CD14-positive monocyte (primary cell): Measurements from ENCODE around the gene PLAAT4. TPM values are rescaled to one million over a fixed set of nuclear protein-coding genes. Genes with fewer than 3 reads are reported as not detected.

Experiments used
- DNase-seq, 3 donors: peaks; one replicate each; pipeline ENCODE4 v3.0.0-alpha.2; 2011 to 2022
- H2AFZ ChIP-seq: 2 replicates; pipeline ENCODE4 v1.6.0; 2012; ENCODE audit warnings: mild to moderate bottlenecking, low read depth, low read length, inconsistent platforms; ENCODE audit not compliant: insufficient read depth, poor library complexity, severe bottlenecking
- H3K27ac ChIP-seq, 2 donors: 1 replicate in 1 of 2; 2 replicates in 1 of 2; pipeline ENCODE4 v1.5.1; 2012 to 2013; ENCODE audit warnings: low read length in 2 of 2, control low read depth in 1 of 2, inconsistent platforms in 1 of 2, low read depth in 1 of 2, mild to moderate bottlenecking in 1 of 2
- H3K27me3 ChIP-seq, 2 donors: one replicate each; pipeline versions ENCODE4 v1.6.0 to v1.6.1; 2011 to 2013; ENCODE audit warnings: low read length in 2 of 2; ENCODE audit not compliant: control insufficient read depth in 2 of 2, insufficient read depth in 2 of 2
- H3K36me3 ChIP-seq, 2 donors: replicated peaks in 1 of 2; 1 replicate in 1 of 2; 2 replicates in 1 of 2; pipeline versions ENCODE4 v1.5.1 to v1.6.1; 2012 to 2013; ENCODE audit warnings: low read length in 2 of 2, control low read depth in 1 of 2, inconsistent platforms in 1 of 2, mild to moderate bottlenecking in 1 of 2; ENCODE audit not compliant: insufficient read depth in 2 of 2, control insufficient read depth in 1 of 2
- H3K4me1 ChIP-seq, 2 donors: 1 replicate in 1 of 2; 2 replicates in 1 of 2; pipeline versions ENCODE4 v1.5.1 to v1.6.1; 2012 to 2013; ENCODE audit warnings: low read length in 2 of 2, control low read depth in 1 of 2, inconsistent platforms in 1 of 2, mild to moderate bottlenecking in 1 of 2, moderate library complexity in 1 of 2; ENCODE audit not compliant: insufficient read depth in 2 of 2, control insufficient read depth in 1 of 2
- H3K4me2 ChIP-seq: replicated peaks from 2 replicates; pipeline ENCODE3; 2012; ENCODE audit warnings: low read length, moderate library complexity, mild to moderate bottlenecking; ENCODE audit not compliant: poor library complexity, severe bottlenecking; ENCODE audit errors: extremely low read depth
- H3K4me3 ChIP-seq, 3 experiments: fragments of 200-600 bp in 1 of 3; sonication (generic) in 1 of 3; replicated peaks in 1 of 3; 1 replicate in 2 of 3; 2 replicates in 1 of 3; pipeline ENCODE4 v1.5.1; 2011 to 2013; ENCODE audit warnings: low read length in 3 of 3, mild to moderate bottlenecking in 3 of 3, control low read depth in 2 of 3, low read depth in 2 of 3, inconsistent platforms in 1 of 3, moderate library complexity in 1 of 3
- H3K79me2 ChIP-seq: 2 replicates; pipeline ENCODE4 v1.6.0; 2012; ENCODE audit warnings: mild to moderate bottlenecking, control low read depth, inconsistent platforms, low read length, moderate library complexity; ENCODE audit not compliant: insufficient read depth
- H3K9ac ChIP-seq: 2 replicates; pipeline ENCODE4 v1.6.0; 2017; ENCODE audit warnings: low read length, mild to moderate bottlenecking; ENCODE audit not compliant: insufficient read depth, poor library complexity, severe bottlenecking
- H3K9me3 ChIP-seq, 2 donors: replicated peaks in 1 of 2; 1 replicate in 1 of 2; 2 replicates in 1 of 2; pipeline versions ENCODE4 v1.5.1 to v1.6.1; 2012 to 2013; ENCODE audit warnings: low read length in 2 of 2, control low read depth in 1 of 2; ENCODE audit not compliant: control insufficient read depth in 1 of 2, insufficient read depth in 1 of 2
- H4K20me1 ChIP-seq: 2 replicates; pipeline ENCODE4 v1.6.0; 2012; ENCODE audit warnings: mild to moderate bottlenecking, low read length, control low read depth, moderate library complexity; ENCODE audit not compliant: insufficient read depth
- H3K27ac Mint-ChIP-seq, 7 donors: one replicate each; pipeline ENCODE4 v1.8.0; 2020; ENCODE audit warnings: mild to moderate bottlenecking in 7 of 7, mixed read lengths in 7 of 7, moderate library complexity in 6 of 7, inconsistent platforms in 2 of 7
- H3K27me3 Mint-ChIP-seq, 3 donors: one replicate each; pipeline ENCODE4 v1.8.0; 2021 to 2022; ENCODE audit warnings: low read depth in 3 of 3, mild to moderate bottlenecking in 3 of 3, mixed read lengths in 3 of 3, moderate library complexity in 3 of 3, inconsistent platforms in 1 of 3
- H3K36me3 Mint-ChIP-seq, 2 donors: one replicate each; pipeline ENCODE4 v1.8.0; 2020; ENCODE audit warnings: mixed read lengths in 2 of 2, inconsistent platforms in 1 of 2, mild to moderate bottlenecking in 1 of 2
- H3K4me1 Mint-ChIP-seq: one replicate; pipeline ENCODE4 v1.8.0; 2020; ENCODE audit warnings: mild to moderate bottlenecking, mixed read lengths
- H3K4me3 Mint-ChIP-seq, 2 donors: one replicate each; pipeline ENCODE4 v1.8.0; 2020; ENCODE audit warnings: mild to moderate bottlenecking in 2 of 2, mixed read lengths in 2 of 2, moderate library complexity in 1 of 2
- H3K9me3 Mint-ChIP-seq, 7 donors: one replicate each; pipeline ENCODE4 v1.8.0; 2020 to 2022; ENCODE audit warnings: mixed read lengths in 7 of 7, mild to moderate bottlenecking in 6 of 7, moderate library complexity in 6 of 7, inconsistent platforms in 2 of 7
- WGBS: methylation state at CpG from one replicate; pipeline ENCODE4 v1.1.5; 2013; ENCODE audit warnings: missing lambda C conversion rate; ENCODE audit not compliant: insufficient coverage; 5-methylcytosine and 5-hydroxymethylcytosine counted together
- intact Hi-C, 2 donors: fragments of 100-400 bp; cut with micrococcal nuclease; formaldehyde crosslinking; loops; one replicate each; pipeline versions ENCODE4 v1.15.0 to v1.15.1; 2023
- polyA plus RNA-seq, 3 donors: library from polyadenylated mRNA; depleted of rRNA in 1 of 3; unstranded in 2 of 3; stranded (reverse) in 1 of 3; fragments of 300-500 nt in 2 of 3; fragments of >200 nt in 1 of 3; fragmentation: Illumina TruSeq in 2 of 3; gene quantifications; 1 replicate in 2 of 3; 2 replicates in 1 of 3; pipeline ENCODE4 v1.2.3, GENCODE V29; 2012 to 2021
- TF ChIP-seq, protein P1 (sequence below): fragments of 200-600 bp; IDR thresholded peaks from one replicate; pipeline ENCODE4 v1.8.0; 2022; ENCODE audit warnings: antibody characterized with exemption, mild to moderate bottlenecking

The PLAAT4 gene
- polyA plus RNA-seq, 3 donors = 55.2 to 119 (median 101) TPM

DNA sequence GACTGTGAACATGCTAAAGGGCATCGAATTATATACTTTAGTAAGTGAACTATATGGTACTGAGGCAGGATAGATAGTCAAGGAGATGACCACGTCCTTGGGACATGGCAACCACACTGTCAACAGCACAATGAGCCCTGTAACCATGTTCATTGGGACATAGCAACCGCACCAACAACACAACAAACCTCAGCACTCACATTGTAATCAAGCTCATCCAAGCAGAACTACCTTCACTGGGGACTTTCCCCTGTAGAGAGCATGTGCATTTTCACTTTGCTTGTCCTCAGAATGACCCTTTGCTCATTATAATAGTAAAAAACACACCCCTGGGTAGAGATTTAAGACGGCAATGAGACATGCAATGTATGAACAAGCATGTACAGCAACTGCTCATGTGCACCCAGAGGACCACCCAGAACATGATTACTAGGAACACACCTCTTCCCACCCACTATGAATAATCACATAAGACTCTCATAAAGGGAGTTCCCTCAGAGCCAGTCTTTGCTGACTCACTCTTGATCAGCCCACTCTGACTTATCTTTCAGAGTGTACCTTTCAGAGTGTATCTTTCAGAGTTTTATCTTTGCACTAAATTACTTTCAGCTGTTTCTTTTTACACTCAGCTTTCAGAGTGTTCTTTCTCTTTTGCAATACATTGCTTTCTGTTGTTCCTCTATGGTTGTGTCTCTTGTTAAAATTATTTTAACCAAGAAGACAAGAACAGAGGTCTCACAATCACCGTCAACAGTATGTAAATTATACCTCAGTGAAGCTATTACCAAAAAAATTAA is 30.6 kb downstream of the PLAAT4 start:
- Histone ChIP-seq H3K27ac (peak overlapping the region; percentile 5 to 94), H4K20me1 (no peaks in the 10 kb centered on the region), H3K9ac (peak overlapping the region; percentile 54), H3K4me3 (peak overlapping the region in 1 of 3 experiments; percentile 43), H3K36me3 (no peaks in the 10 kb centered on the region), H3K79me2 (no peaks in the 10 kb centered on the region), H3K4me2 (peak overlapping the region; percentile 59), H3K4me1 (peaks cover 23 to 25% of the 10 kb centered on the region in 2 donors), H2AFZ (no peak overlapping the region), H3K27me3 (no peaks in the 10 kb centered on the region), H3K9me3 (no peaks in the 10 kb centered on the region)
- 50% methylated on average over 1 of the region's 5 CpGs for WGBS
- H3K27ac Mint-ChIP-seq = peak overlapping the region; percentile 97 to 99 (median 98)
- H3K27me3 Mint-ChIP-seq = peaks cover 0 to 3% (median 0%) of the 10 kb centered on the region in 3 donors
- TF ChIP-seq, protein P1, sequence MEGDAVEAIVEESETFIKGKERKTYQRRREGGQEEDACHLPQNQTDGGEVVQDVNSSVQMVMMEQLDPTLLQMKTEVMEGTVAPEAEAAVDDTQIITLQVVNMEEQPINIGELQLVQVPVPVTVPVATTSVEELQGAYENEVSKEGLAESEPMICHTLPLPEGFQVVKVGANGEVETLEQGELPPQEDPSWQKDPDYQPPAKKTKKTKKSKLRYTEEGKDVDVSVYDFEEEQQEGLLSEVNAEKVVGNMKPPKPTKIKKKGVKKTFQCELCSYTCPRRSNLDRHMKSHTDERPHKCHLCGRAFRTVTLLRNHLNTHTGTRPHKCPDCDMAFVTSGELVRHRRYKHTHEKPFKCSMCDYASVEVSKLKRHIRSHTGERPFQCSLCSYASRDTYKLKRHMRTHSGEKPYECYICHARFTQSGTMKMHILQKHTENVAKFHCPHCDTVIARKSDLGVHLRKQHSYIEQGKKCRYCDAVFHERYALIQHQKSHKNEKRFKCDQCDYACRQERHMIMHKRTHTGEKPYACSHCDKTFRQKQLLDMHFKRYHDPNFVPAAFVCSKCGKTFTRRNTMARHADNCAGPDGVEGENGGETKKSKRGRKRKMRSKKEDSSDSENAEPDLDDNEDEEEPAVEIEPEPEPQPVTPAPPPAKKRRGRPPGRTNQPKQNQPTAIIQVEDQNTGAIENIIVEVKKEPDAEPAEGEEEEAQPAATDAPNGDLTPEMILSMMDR = no peak
- H3K4me3 Mint-ChIP-seq = peak overlapping the region in 1 of 2 donors; percentile 85
- no peaks in the 10 kb centered on the region for H3K36me3 Mint-ChIP-seq
- peak; percentile 95 to 97 (median 96) for DNase-seq
- intact Hi-C loops = loop anchor here in 1 of 2 donors (5.0 kb wide), 1 partner anchor 55 kb away; no protein-coding TSS in a partner anchor
- peaks cover 0 to 4% (median 2%) of the 10 kb centered on the region in 7 donors for H3K9me3 Mint-ChIP-seq
- H3K4me1 Mint-ChIP-seq = peaks cover 30% of the 10 kb centered on the region

DNA sequence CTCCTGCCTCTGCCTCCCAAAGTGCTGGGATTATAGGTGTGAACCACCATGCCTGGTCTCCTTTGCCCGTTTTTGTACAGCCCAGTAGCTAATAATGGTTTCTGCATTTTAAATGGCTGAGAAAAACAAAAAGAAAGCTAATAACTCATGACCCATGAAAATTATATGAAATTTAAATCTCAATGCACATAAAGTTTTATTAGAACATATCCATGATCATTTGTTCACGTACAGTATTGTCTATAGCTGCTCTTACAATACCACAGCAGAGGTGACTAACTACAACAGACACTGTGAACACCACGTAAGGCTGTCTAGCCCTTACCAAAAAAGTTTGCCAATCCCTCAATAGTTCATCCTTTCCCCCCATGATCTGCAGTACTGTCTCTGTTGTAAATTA is 33.0 kb downstream of the PLAAT4 start:
- Histone ChIP-seq H3K4me2 (no peak overlapping the region), H3K27me3 (no peaks in the 10 kb centered on the region), H4K20me1 (no peaks in the 10 kb centered on the region), H3K4me3 (no peak overlapping the region), H3K36me3 (no peaks in the 10 kb centered on the region), H3K79me2 (no peaks in the 10 kb centered on the region), H3K9ac (no peak overlapping the region), H3K27ac (no peak overlapping the region), H3K9me3 (no peaks in the 10 kb centered on the region), H3K4me1 (peaks cover 32 to 38% of the 10 kb centered on the region in 2 donors), H2AFZ (no peak overlapping the region)
- Mint-ChIP-seq H3K36me3 (peaks cover 0 to 8% of the 10 kb centered on the region in 2 donors), H3K4me3 (no peak overlapping the region), H3K27ac (peak overlapping the region in 5 of 7 donors; percentile 21 to 53 (median 32)), H3K9me3 (peaks cover 0 to 4% (median 2%) of the 10 kb centered on the region in 7 donors), H3K27me3 (peaks cover 0 to 3% (median 2%) of the 10 kb centered on the region in 3 donors), H3K4me1 (peaks cover 41% of the 10 kb centered on the region)
- no peak for DNase-seq
- TF ChIP-seq, protein P1 = no peak
- no CpG with 5 or more reads among the region's 3 CpGs for WGBS
- intact Hi-C loops = loop anchor here in 1 of 2 donors (5.0 kb wide), 1 partner anchor 53 kb away; no protein-coding TSS in a partner anchor
